ENCODE results near the gene ADARB2. TPM values are rescaled to one million over a fixed set of nuclear protein-coding genes. Genes with fewer than 3 reads are reported as not detected.

ADARB2 gene
- total RNA-seq, 2 donors from 2014 or later = 1.1 to 1.8 TPM

GRCh38 chr10:1630304-1630703, 107.0 kb downstream of the ADARB2 start:
- Mint-ChIP-seq H3K4me1 (peaks cover 4% of the 10 kb centered on the region), H3K4me3 (no peak overlapping the region), H3K27me3 (ENCODE audit: insufficient read depth) (no peaks in the 10 kb centered on the region), H3K36me3 (ENCODE audit: low read depth) (no peaks in the 10 kb centered on the region), H3K27ac (no peak overlapping the region), H3K9me3 (no peaks in the 10 kb centered on the region)
- TF ChIP-seq CTCF (conservative IDR thresholded peaks at IDR 0.05) = no peak
- peak; percentile 34 for DNase-seq
- Histone ChIP-seq H3K36me3 (ENCODE audit: control insufficient read depth, insufficient read depth, low read length) (no peaks in the 10 kb centered on the region), H3K4me3 (ENCODE audit: low read length) (no peak overlapping the region), H3K9me3 (ENCODE audit: control insufficient read depth, low read length) (no peaks in the 10 kb centered on the region), H3K4me1 (ENCODE audit: control insufficient read depth, insufficient read depth, low read length) (no peaks in the 10 kb centered on the region), H3K27ac (ENCODE audit: low read depth, low read length) (no peak overlapping the region), H3K27me3 (ENCODE audit: control insufficient read depth, insufficient read depth, low read length, poor library complexity, severe bottlenecking) (no peaks in the 10 kb centered on the region), H3K9ac (ENCODE audit: extremely low read depth, low read length, poor library complexity, severe bottlenecking) (no peak overlapping the region)
- WGBS, 2 experiments (ENCODE audit: insufficient coverage in 1 of 2, insufficient read length in 1 of 2) = 90 to 97% methylated on average over 4 to 6 of the region's 6 CpGs

DNA sequence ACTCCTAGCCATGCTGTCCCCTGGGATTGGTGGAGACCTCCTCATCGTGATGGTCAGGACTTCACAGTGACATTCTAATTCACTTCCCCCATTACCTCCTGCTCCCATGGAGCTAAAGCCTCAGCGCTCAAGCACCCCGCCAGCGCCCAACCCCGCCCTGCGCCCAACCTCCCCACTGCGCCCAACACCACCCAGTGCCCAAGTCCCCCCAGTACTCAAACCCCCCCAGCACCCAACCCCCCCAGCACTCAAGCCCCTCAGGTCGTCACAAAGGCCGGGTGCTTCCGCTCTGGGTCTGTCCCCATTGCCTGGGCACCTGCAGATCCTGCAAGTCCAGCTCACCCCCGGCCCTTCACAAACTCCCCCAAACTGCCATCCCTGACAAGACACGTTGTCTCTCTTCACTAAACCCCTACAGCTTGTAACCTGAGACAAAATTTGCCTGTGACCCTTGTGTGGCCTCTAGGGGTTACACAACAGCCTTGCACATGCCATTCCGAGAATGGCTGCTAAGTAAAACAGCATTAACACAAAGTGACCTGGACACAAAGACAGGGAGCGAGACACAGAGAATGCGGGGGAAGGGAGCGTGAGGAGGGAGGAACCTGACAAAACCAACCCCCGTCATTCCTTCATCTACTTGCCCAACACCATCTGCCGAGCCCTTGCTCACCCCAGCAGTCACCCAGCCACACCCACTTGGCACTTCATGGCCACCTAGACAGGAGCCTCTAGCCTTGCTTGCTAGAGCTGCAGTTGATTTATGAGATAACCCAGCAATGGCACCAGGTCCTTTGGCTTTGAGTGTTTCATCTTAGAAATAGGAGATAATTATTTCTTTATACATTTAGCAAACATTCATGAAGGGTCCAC, 107.8 kb downstream of the ADARB2 start:
- peak; percentile 67 for DNase-seq
- no peaks in the 10 kb centered on the region for H3K27me3 Mint-ChIP-seq (ENCODE audit: insufficient read depth)
- Histone ChIP-seq H3K9ac (ENCODE audit: extremely low read depth, low read length, poor library complexity, severe bottlenecking) (no peak overlapping the region), H3K9me3 (ENCODE audit: control insufficient read depth, low read length) (no peaks in the 10 kb centered on the region), H3K4me3 (ENCODE audit: low read length) (no peak overlapping the region), H3K4me1 (ENCODE audit: control insufficient read depth, insufficient read depth, low read length) (no peaks in the 10 kb centered on the region), H3K27me3 (ENCODE audit: control insufficient read depth, insufficient read depth, low read length, poor library complexity, severe bottlenecking) (no peaks in the 10 kb centered on the region), H3K27ac (ENCODE audit: low read depth, low read length) (no peak overlapping the region), H3K36me3 (ENCODE audit: control insufficient read depth, insufficient read depth, low read length) (no peaks in the 10 kb centered on the region)
- H3K9me3 Mint-ChIP-seq = no peaks in the 10 kb centered on the region
- H3K4me3 Mint-ChIP-seq = no peak overlapping the region
- peaks cover 4% of the 10 kb centered on the region for H3K4me1 Mint-ChIP-seq
- 85 to 86% methylated on average over 6 to 18 of the region's 18 CpGs for WGBS, 2 experiments (ENCODE audit: insufficient coverage in 1 of 2, insufficient read length in 1 of 2)
- no peaks in the 10 kb centered on the region for H3K36me3 Mint-ChIP-seq (ENCODE audit: low read depth)
- H3K27ac Mint-ChIP-seq = no peak overlapping the region
- TF ChIP-seq CTCF (conservative IDR thresholded peaks at IDR 0.05) = peak; percentile 21

DNA sequence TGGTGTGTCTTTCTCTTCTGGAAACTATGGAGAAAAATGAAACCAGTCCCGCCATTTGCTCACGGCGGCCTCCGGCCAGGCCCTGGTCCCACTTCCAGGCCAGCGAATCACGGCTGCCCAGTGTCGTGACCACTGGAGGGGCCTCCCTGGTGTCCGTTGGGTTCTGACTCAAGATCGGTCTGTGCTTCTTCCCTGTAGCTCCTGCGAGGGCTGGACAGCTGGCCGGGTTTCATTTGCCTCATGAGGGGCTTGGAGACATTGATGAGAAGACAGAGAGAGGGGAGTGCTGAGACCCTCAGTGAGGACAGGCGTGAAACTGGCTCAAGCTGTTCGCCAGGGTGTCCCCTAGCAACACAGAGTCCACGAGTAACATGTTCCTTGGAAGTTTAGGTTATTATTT, 108.6 kb downstream of the ADARB2 start:
- H3K36me3 ChIP-seq (ENCODE audit: control insufficient read depth, insufficient read depth, low read length) = no peaks in the 10 kb centered on the region
- 92 to 93% methylated on average over 6 to 14 of the region's 14 CpGs for whole genome bisulfite sequencing, 2 experiments (ENCODE audit: insufficient coverage in 1 of 2, insufficient read length in 1 of 2)
- no peaks in the 10 kb centered on the region for H3K9me3 Mint-ChIP-seq
- no peak overlapping the region for H3K9ac ChIP-seq (ENCODE audit: extremely low read depth, low read length, poor library complexity, severe bottlenecking)
- no peak overlapping the region for H3K4me3 ChIP-seq (ENCODE audit: low read length)
- H3K27me3 Mint-ChIP-seq (ENCODE audit: insufficient read depth) = no peaks in the 10 kb centered on the region
- H3K27me3 ChIP-seq (ENCODE audit: control insufficient read depth, insufficient read depth, low read length, poor library complexity, severe bottlenecking) = no peaks in the 10 kb centered on the region
- no peak for TF ChIP-seq CTCF (conservative IDR thresholded peaks at IDR 0.05)
- H3K4me1 ChIP-seq (ENCODE audit: control insufficient read depth, insufficient read depth, low read length) = no peaks in the 10 kb centered on the region
- no peak overlapping the region for H3K27ac ChIP-seq (ENCODE audit: low read depth, low read length)
- H3K27ac Mint-ChIP-seq = no peak overlapping the region
- H3K36me3 Mint-ChIP-seq (ENCODE audit: low read depth) = no peaks in the 10 kb centered on the region
- no peaks in the 10 kb centered on the region for H3K9me3 ChIP-seq (ENCODE audit: control insufficient read depth, low read length)
- peaks cover 4% of the 10 kb centered on the region for H3K4me1 Mint-ChIP-seq
- H3K4me3 Mint-ChIP-seq = no peak overlapping the region
- DNase-seq = peak; percentile 44
